Fibroblast of skin of scalp (primary cell): ENCODE data around the gene TPRG1L.
A peak's percentile ranks its signal among the peaks of the same experiment; 100 is the strongest.

ENCODE experiments used
- DNase-seq: peaks from one replicate; pipeline ENCODE4 v3.0.0-alpha.2; 2013

Gene TPRG1L

GRCh38 chr1:3649342-3650247, 24.8 kb downstream of the TPRG1L start, which contains the start of gene WRAP73:
Gene WRAP73 (minus strand): TSS chr1:3650103. CDS start chr1:3649999, 104 bp downstream.
- peak; percentile 91 for DNase-seq

GRCh38 chr1:3650248-3651025, 25.6 kb downstream of the TPRG1L start:
- no peak for DNase-seq

DNA sequence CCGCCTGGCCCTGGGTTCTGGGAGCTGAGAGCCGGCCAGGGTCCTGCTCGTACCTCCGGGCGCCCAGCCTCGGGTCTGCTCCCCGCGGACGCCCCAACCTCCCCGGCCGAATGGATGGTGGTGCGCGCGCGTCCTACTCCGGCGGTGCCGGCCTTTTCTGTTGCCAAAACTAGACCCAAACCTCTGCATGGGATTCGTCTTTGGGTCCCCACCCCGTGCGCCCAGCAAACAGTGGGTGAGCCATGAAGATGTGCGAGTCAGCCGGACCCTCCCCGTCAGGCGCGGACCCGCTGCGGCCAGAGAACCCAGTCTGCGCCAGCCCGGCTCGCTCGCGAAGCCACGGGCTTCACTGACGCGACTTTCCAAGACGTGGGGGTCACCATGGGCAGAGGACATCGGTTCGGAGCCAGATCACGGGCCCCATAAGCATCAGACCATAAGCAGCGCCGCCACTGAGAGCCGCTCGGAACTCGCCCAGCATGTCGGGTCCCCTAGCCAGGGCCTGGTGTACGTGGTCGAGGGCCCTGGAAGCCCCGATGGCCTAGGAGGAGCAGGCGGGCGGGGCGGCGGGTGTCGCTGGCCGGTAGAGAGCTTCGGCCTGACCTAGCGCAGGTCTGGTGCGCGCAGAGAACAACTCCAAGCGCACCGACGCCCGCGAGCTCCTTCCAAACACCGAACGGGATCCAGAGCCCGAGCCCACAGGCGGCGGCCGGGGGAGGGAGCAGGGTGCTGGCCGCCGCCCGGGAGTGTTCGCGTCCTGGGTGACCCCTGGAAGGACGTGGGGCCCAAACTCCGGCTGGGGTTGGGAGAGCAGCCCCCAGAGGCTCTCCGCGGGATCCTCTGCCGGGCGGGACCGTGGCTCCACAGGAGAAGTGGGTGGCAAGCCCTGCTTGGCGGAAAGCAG, 26.5 kb downstream of the TPRG1L start:
- DNase-seq, result no peak

- DNase-seq, result no peak
Measured at GRCh38 chr1:3651930-3652547, 27.2 kb downstream of the TPRG1L start, which contains the start of gene TP73. Gene TP73 (plus strand): TSS chr1:3652516. CDS start chr1:3682366, 29,850 bp downstream.

GRCh38 chr1:3652548-3653285, 27.9 kb downstream of the TPRG1L start:
- DNase-seq, result no peak

GRCh38 chr1:3653286-3653618, 28.4 kb downstream of the TPRG1L start:
- no peak for DNase-seq

DNA sequence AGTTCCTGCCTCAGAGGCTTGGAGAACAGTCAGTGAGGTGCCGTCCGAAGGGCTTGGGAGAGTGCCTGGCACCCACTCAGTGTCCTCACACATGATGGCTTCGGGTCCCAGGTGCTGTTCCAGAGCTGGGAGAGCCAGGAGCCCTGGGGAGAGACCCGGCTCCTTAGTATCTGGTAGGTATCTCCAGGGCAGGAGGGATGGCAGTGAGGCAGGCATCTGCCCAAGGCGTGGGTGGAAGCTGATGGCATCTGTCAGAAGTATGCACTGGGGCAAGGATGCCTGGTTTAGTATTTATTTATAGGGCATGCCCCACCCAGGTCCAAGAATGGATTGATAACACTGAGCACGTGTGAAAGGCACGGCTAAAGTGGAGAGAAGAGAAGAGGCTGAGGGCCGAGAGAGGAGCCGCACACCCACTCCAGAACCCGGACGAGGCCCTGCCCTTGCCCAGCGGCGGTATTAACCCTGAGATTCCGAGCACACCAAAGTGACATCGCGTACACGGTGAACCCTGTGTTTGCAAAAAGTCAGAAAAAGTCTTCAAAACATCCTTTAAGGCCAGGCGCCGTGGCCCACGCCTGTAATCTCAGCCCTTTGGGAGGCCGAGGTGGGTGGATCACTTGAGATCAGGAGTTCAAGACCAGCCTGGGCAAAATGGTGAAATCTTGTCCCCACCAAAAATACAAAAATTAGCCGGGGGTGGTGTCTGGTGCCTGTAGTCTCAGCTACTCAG, 29.9 kb downstream of the TPRG1L start:
- DNase-seq, result no peak

DNA sequence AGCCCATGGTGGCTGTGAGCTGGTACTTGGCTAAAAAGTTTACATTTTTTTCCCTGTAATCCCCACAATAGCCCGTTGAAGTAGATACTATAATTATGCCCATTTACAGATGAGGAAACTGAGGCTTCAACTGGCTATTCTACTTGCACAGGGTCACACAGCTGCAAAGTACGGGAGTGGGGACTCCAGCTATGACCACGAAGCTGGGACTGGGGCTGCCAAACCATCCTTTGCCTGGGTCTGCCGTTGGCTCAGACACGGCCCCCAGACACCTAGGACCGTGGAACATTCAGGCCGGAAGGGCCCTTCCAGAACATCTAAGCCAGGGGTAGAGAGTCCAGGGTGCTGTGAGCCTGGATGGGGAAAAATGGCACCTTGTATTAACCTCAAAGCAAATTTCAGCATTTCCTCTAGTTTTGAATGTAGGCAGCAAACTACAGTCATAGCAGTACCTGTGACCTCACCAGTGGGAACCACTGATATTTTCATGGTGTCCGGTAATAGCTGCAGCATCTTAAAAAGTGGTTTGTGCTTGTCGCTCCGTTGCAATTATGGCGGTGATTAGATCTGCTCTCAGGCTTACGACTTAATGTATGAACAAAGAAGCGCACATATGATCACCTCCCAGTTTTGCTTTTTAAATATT, 31.8 kb downstream of the TPRG1L start:
- DNase-seq, result no peak

DNA sequence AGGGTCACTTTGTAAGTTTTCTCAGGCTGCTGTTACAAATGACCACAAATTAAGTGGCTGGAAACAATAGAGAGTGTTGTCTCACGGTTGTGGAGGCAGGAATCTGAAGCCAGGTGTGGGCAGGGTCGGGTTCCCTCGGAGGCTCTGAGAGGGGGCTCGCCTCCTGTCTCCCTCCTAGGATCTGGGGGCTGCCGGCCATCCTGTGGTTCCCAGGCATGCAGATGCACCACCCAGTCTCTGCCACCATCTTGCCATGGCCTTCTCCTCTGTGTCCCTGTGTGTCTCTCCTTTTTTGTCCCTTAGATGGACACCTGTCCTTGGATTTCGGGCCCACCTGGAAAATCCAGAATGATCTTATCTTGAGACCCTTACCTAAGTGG, 32.3 kb downstream of the TPRG1L start:
- DNase-seq, result no peak

DNA sequence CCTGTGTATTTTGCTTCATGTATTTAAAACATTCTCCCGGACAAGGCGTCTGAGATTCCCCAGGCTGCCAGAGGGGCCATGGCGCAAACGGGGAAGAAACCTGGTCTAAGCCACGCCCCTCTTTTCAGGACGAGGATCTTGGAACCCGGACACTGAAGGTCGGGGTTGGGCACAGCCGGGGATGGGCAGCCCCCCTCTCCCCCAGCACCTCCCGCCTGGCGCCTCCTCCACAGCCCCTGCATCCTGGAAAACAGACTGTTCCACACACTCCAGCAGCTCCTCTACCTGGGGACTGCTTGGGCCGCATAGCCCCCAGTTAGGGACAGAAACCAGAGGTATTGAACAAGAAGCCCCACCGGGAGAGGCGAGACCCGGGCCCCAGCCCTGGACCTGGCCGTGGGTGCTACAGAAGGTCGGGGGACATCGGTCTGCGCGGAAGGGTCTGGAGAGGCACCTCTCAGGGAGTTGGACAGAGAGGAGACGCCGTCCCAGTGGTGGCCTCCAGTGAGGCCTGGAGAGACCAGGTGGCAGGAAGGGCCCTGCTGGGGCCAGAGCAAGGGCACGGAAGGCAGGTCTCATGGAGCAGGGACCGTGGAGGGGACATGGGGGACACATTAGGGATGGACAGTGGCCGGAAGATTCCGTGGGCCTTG, 32.9 kb downstream of the TPRG1L start:
- no peak for DNase-seq

GRCh38 chr1:3658231-3658615, 33.4 kb downstream of the TPRG1L start:
- no peak for DNase-seq

- no peak for DNase-seq
Measured at GRCh38 chr1:3659093-3659492, 34.3 kb downstream of the TPRG1L start.

DNA sequence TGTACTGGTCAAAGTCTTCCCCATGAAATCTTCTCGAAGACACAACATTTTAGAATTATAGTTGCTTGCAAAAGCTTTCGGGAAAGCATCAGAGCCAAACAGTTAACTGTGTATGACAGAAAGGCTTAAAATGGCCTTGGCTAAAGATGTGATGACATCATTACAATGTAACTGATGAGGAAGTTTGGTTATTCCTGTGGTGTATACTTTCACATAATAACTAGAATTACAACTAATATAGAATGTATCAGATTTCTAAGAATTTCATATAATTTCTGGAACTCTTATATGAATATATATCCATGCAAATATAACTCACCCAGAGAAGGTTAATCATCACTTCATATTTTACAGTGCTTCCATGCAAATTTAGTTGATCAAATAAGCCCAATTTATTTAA, 35.9 kb downstream of the TPRG1L start:
- DNase-seq, result no peak

GRCh38 chr1:3661631-3662030, 36.8 kb downstream of the TPRG1L start:
- no peak for DNase-seq

DNA sequence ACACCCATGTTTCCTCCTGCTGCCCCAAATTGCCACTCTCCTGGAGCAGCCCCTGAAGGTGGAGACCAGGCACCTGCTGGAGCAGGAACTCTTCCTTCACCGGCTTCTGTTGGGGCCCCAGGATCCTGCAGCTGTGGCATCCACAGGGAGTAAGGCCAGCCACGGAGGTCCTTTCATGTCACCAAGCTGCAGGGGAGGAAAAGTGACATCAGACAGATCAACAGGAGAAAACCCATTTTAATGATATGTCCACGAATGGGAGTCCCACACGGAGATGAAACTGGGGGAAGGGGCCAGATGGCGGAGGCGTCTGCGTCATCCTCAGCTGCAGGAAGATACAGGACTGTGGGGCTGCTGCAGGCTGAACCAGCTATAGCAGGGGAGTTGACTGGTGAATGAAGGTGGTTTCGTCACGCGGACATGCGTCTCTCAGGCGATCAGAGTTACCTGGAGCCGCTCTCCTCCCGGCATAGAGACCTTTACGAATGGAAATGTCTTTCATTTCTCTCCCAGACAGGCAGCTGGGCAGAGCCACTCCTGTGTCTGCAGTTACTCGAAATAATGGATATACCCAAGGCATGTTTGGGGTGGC, 37.4 kb downstream of the TPRG1L start:
- DNase-seq, result no peak

GRCh38 chr1:3663999-3664699, 39.3 kb downstream of the TPRG1L start:
- no peak for DNase-seq

- DNase-seq, result no peak
Measured at GRCh38 chr1:3664700-3665375, 40.0 kb downstream of the TPRG1L start.

DNA sequence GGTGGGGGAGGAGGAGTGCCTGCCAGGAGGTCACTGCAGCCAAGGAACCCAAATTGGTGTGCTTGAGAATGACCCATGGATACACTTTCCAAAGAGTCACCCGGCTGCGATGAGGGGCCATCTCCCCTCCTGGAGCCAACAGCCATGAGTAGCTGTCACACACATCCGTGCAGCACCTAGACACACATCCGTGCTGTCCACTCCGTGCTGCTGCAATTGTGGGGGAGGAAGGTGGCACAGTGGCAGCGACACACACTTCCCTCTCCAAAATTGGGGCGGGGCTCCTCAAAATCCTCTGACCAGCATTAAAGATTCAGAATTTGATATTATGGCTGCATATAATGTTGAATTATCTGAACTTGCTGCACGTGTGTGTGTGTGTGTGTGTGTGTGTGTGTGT, 43.3 kb downstream of the TPRG1L start:
- no peak for DNase-seq
